GM12891 (cell line): ENCODE measurements around the gene NRIP2.

Source experiments
- PAX5 ChIP-seq: IDR thresholded peaks from 2 replicates; pipeline ENCODE4 v1.6.1; 2011; ENCODE audit warnings: low read length, moderate library complexity, mild to moderate bottlenecking; ENCODE audit not compliant: insufficient read depth, severe bottlenecking
- POLR2A ChIP-seq: IDR thresholded peaks from 2 replicates; pipeline ENCODE4 v1.6.1; 2011; ENCODE audit warnings: low read depth, low read length, control low read depth
- POLR2AphosphoS5 ChIP-seq: IDR thresholded peaks from 2 replicates; pipeline ENCODE4 v1.6.1; 2011; ENCODE audit warnings: low read depth, low read length, control low read depth
- SPI1 ChIP-seq: IDR thresholded peaks from 2 replicates; pipeline ENCODE4 v1.6.1; 2011; ENCODE audit warnings: low read depth, low read length, control low read depth
- TAF1 ChIP-seq: IDR thresholded peaks from 2 replicates; pipeline ENCODE4 v1.6.1; 2011; ENCODE audit warnings: low read depth, low read length, control low read depth

- TF ChIP-seq TAF1, result no peak
- TF ChIP-seq POLR2A, result no peak
- no peak for TF ChIP-seq SPI1
- no peak for TF ChIP-seq POLR2AphosphoS5
- TF ChIP-seq PAX5, result no peak
These were observed 40.0 kb downstream of the NRIP2 start, which contains the start of gene FKBP4 for GRCh38 chr12:2794736-2795289.
